Measurements from ENCODE around the gene GTPBP8. TPM values are rescaled to one million over a fixed set of nuclear protein-coding genes. Genes with fewer than 3 reads are reported as not detected.

Gene GTPBP8
- total and polyA plus RNA-seq, 2 of the 13 experiments (the other 11 are each of a cell fraction or from before 2014, with no cell fraction given): 12.5 to 16.7 TPM

DNA sequence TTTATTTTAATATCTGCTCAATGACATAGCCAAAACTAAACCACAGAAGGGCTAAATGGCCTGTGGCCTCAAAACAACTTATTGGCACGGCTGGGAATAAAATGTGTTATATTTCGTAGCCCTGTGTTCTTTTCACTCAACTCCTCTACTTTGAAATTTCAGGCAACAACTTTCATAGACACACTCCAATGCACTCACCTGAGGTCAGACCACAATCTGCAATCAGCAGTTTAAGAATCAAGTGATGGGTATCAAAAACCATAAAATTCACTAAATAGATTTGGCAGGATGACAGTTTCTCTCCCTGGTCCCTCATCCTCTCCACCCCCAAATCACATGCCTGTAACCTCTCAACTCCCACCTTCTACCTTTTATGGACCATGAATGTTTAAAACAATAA lies 13.8 kb upstream of the GTPBP8 start:
- Histone ChIP-seq H2AFZ (ENCODE audit: low read length) (no peak overlapping the region), H3K27me3 (ENCODE audit: control insufficient read depth in 1 of 2, insufficient read depth in 2 of 2, low read length in 2 of 2) (peaks cover 0 to 5% of the 10 kb centered on the region in 2 experiments; a peak in 1 of 5 replicates), H3K36me3 (replicated peaks in 1 of 2; ENCODE audit: control insufficient read depth in 1 of 2, insufficient read depth in 2 of 2, low read length in 2 of 2) (no peaks in the 10 kb centered on the region), H3K79me2 (ENCODE audit: insufficient read depth, low read length) (no peaks in the 10 kb centered on the region), H3K9me3 (ENCODE audit: low read length) (no peaks in the 10 kb centered on the region), H3K27ac (ENCODE audit: extremely low read length, insufficient read depth, low read length) (no peak overlapping the region), H4K20me1 (ENCODE audit: insufficient read depth, low read length) (no peaks in the 10 kb centered on the region), H3K4me3 (replicated peaks in 1 of 3; ENCODE audit: insufficient read depth in 1 of 3, low read depth in 2 of 3, low read length in 3 of 3) (no peak overlapping the region), H3K4me2 (ENCODE audit: low read depth, low read length) (no peak overlapping the region), H3K4me1 (ENCODE audit: insufficient read depth, low read length) (peaks cover 11% of the 10 kb centered on the region; the same call in 1 of the 2 replicates), H3K9ac (ENCODE audit: insufficient read depth, low read depth, low read length) (no peak overlapping the region)
- POLR2A ChIA-PET: no interaction called here
- no TSS peak for BruUV-seq (replicated peaks)
- CTCF ChIA-PET (ENCODE audit: low intra/inter-chr PET ratio, low total read pairs): no interaction called here
- TF ChIP-seq ZFP36 (IDR thresholded peaks at IDR 0.05; ENCODE audit: borderline replicate concordance, low read depth, low read length, partially characterized antibody) (no peak), ELF1 (CRISPR knock-in tag; IDR thresholded peaks at IDR 0.05) (no peak), ZBTB38 (CRISPR knock-in tag; IDR thresholded peaks at IDR 0.05) (no peak), PLRG1 (conservative IDR thresholded peaks at IDR 0.05) (no peak), ZNF781 (CRISPR knock-in tag; IDR thresholded peaks at IDR 0.05; ENCODE audit: borderline replicate concordance, not compliant biosample characterization) (no peak), ZNF674 (CRISPR knock-in tag; IDR thresholded peaks at IDR 0.05; ENCODE audit: low read depth) (no peak), ZNF430 (CRISPR knock-in tag; IDR thresholded peaks at IDR 0.05) (no peak), TEAD2 (CRISPR knock-in tag; IDR thresholded peaks at IDR 0.05) (no peak), GFI1 (CRISPR knock-in tag; IDR thresholded peaks at IDR 0.05; ENCODE audit: borderline replicate concordance) (no peak)
- TF ChIP-seq, protein P1, sequence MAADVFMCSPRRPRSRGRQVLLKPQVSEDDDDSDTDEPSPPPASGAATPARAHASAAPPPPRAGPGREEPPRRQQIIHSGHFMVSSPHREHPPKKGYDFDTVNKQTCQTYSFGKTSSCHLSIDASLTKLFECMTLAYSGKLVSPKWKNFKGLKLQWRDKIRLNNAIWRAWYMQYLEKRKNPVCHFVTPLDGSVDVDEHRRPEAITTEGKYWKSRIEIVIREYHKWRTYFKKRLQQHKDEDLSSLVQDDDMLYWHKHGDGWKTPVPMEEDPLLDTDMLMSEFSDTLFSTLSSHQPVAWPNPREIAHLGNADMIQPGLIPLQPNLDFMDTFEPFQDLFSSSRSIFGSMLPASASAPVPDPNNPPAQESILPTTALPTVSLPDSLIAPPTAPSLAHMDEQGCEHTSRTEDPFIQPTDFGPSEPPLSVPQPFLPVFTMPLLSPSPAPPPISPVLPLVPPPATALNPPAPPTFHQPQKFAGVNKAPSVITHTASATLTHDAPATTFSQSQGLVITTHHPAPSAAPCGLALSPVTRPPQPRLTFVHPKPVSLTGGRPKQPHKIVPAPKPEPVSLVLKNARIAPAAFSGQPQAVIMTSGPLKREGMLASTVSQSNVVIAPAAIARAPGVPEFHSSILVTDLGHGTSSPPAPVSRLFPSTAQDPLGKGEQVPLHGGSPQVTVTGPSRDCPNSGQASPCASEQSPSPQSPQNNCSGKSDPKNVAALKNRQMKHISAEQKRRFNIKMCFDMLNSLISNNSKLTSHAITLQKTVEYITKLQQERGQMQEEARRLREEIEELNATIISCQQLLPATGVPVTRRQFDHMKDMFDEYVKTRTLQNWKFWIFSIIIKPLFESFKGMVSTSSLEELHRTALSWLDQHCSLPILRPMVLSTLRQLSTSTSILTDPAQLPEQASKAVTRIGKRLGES (CRISPR knock-in tag; IDR thresholded peaks at IDR 0.05; ENCODE audit: borderline replicate concordance): no peak
- TF ChIP-seq, protein P2, sequence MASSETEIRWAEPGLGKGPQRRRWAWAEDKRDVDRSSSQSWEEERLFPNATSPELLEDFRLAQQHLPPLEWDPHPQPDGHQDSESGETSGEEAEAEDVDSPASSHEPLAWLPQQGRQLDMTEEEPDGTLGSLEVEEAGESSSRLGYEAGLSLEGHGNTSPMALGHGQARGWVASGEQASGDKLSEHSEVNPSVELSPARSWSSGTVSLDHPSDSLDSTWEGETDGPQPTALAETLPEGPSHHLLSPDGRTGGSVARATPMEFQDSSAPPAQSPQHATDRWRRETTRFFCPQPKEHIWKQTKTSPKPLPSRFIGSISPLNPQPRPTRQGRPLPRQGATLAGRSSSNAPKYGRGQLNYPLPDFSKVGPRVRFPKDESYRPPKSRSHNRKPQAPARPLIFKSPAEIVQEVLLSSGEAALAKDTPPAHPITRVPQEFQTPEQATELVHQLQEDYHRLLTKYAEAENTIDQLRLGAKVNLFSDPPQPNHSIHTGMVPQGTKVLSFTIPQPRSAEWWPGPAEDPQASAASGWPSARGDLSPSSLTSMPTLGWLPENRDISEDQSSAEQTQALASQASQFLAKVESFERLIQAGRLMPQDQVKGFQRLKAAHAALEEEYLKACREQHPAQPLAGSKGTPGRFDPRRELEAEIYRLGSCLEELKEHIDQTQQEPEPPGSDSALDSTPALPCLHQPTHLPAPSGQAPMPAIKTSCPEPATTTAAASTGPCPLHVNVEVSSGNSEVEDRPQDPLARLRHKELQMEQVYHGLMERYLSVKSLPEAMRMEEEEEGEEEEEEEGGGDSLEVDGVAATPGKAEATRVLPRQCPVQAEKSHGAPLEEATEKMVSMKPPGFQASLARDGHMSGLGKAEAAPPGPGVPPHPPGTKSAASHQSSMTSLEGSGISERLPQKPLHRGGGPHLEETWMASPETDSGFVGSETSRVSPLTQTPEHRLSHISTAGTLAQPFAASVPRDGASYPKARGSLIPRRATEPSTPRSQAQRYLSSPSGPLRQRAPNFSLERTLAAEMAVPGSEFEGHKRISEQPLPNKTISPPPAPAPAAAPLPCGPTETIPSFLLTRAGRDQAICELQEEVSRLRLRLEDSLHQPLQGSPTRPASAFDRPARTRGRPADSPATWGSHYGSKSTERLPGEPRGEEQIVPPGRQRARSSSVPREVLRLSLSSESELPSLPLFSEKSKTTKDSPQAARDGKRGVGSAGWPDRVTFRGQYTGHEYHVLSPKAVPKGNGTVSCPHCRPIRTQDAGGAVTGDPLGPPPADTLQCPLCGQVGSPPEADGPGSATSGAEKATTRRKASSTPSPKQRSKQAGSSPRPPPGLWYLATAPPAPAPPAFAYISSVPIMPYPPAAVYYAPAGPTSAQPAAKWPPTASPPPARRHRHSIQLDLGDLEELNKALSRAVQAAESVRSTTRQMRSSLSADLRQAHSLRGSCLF (CRISPR knock-in tag; IDR thresholded peaks at IDR 0.05; ENCODE audit: borderline replicate concordance): no peak
- TF ChIP-seq, protein P3, sequence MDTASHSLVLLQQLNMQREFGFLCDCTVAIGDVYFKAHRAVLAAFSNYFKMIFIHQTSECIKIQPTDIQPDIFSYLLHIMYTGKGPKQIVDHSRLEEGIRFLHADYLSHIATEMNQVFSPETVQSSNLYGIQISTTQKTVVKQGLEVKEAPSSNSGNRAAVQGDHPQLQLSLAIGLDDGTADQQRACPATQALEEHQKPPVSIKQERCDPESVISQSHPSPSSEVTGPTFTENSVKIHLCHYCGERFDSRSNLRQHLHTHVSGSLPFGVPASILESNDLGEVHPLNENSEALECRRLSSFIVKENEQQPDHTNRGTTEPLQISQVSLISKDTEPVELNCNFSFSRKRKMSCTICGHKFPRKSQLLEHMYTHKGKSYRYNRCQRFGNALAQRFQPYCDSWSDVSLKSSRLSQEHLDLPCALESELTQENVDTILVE (CRISPR knock-in tag; IDR thresholded peaks at IDR 0.05): no peak
- TF ChIP-seq, protein P4, sequence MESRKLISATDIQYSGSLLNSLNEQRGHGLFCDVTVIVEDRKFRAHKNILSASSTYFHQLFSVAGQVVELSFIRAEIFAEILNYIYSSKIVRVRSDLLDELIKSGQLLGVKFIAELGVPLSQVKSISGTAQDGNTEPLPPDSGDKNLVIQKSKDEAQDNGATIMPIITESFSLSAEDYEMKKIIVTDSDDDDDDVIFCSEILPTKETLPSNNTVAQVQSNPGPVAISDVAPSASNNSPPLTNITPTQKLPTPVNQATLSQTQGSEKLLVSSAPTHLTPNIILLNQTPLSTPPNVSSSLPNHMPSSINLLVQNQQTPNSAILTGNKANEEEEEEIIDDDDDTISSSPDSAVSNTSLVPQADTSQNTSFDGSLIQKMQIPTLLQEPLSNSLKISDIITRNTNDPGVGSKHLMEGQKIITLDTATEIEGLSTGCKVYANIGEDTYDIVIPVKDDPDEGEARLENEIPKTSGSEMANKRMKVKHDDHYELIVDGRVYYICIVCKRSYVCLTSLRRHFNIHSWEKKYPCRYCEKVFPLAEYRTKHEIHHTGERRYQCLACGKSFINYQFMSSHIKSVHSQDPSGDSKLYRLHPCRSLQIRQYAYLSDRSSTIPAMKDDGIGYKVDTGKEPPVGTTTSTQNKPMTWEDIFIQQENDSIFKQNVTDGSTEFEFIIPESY (CRISPR knock-in tag; IDR thresholded peaks at IDR 0.05): no peak
- intact Hi-C loops (cut with micrococcal nuclease; ENCODE audit: unreplicated experiment): no loop called here
- DNase-seq (ENCODE audit: low spot score) (no peak), ATAC-seq (no peak), FAIRE-seq (no peak)
- 2% methylated on average over 2 of the region's 2 CpGs for WGBS (ENCODE audit: low lambda C conversion rate)
- in situ Hi-C loops (cut with HindIII; ENCODE audit: extremely low pct_ligation_motif_present, low pct_unique_long_range_greater_than_20kb): loop anchor here (5.0 kb wide), 2 partner anchors 240 to 335 kb away; partner anchors contain the start of gene CCDC80
